Upper lobe of left lung (tissue), 6 donors: ENCODE results near the gene GNL1. TPM values are rescaled to one million over a fixed set of nuclear protein-coding genes. Genes with fewer than 3 reads are reported as not detected.

Source experiments
- ATAC-seq, 2 donors: fragments of 200-7000 bp; cut with Tn5 transposase; one replicate each; pipeline ENCODE4 v1.9.1; 2022; ENCODE audit warnings: mild to moderate bottlenecking in 2 of 2, moderate library complexity in 2 of 2; ENCODE audit not compliant: low FRiP score in 2 of 2
- DNase-seq, 2 donors: peaks; one replicate each; pipeline ENCODE4 v3.0.0-alpha.2; 2019 to 2020
- H3K27ac ChIP-seq, 4 donors: fragments of 200-600 bp; sonication (generic); one replicate each; pipeline ENCODE4 v1.5.1; 2016 to 2019
- H3K27me3 ChIP-seq, 4 donors: fragments of 200-600 bp; sonication (generic); one replicate each; pipeline ENCODE4 v1.5.1; 2017 to 2019
- H3K36me3 ChIP-seq, 4 donors: fragments of 200-600 bp; sonication (generic); one replicate each; pipeline ENCODE4 v1.5.1; 2016 to 2019
- H3K4me1 ChIP-seq, 4 donors: fragments of 200-600 bp; sonication (generic); one replicate each; pipeline ENCODE4 v1.5.1; 2018 to 2019
- H3K4me3 ChIP-seq, 4 donors: fragments of 200-600 bp; sonication (generic); one replicate each; pipeline ENCODE4 v1.5.1; 2017 to 2019; ENCODE audit warnings: mild to moderate bottlenecking in 2 of 4, moderate library complexity in 1 of 4
- H3K9me3 ChIP-seq, 4 donors: fragments of 200-600 bp; sonication (generic); one replicate each; pipeline ENCODE4 v1.5.1; 2018 to 2019
- CTCF ChIP-seq, 6 experiments: fragments of 450-650 bp in 4 of 6; fragments of 200-600 bp in 2 of 6; sonication (generic) in 2 of 6; IDR thresholded peaks; one replicate each; pipeline ENCODE4 v1.5.1; 2016 to 2019; ENCODE audit warnings: antibody characterized with exemption in 6 of 6
- EP300 ChIP-seq, 4 donors: sonication (generic); formaldehyde crosslinking; IDR thresholded peaks; one replicate each; pipeline ENCODE4 v1.5.1; 2017; ENCODE audit warnings: antibody characterized with exemption in 4 of 4, control low read depth in 2 of 4
- POLR2A ChIP-seq, 4 donors: fragments of 450-650 bp; IDR thresholded peaks; one replicate each; pipeline ENCODE4 v1.5.1; 2016 to 2017; ENCODE audit warnings: antibody characterized with exemption in 4 of 4, mild to moderate bottlenecking in 2 of 4
- POLR2AphosphoS5 ChIP-seq, 2 donors: sonication (generic); formaldehyde crosslinking; IDR thresholded peaks; one replicate each; pipeline ENCODE4 v1.5.1; 2017; ENCODE audit warnings: antibody characterized with exemption in 2 of 2
- WGBS, 2 donors: methylation state at CpG; one replicate each; pipeline ENCODE4 v1.1.5; 2017 to 2018; 5-methylcytosine and 5-hydroxymethylcytosine counted together
- total RNA-seq, 6 donors: library from RNA; depleted of rRNA in 4 of 6; stranded (reverse); fragments of >200 nt in 4 of 6; gene quantifications; one replicate each; pipeline versions ENCODE4 v1.1.0 to v1.2.1, GENCODE V29; 2016 to 2021
- donor health status: DM: no; HTN: no; CAD: no; lungs with moderate emphysema.
- donor health status: DM: no; HTN: yes; CAD: no; lungs with severe emphysema.

GNL1 gene
- total RNA-seq, 6 donors from 2014 or later, result 30.4 to 60.6 (median 51.2) TPM

- no peaks in the 10 kb centered on the region for H3K9me3 ChIP-seq
- no peaks in the 10 kb centered on the region for H3K27me3 ChIP-seq
- peaks cover 0 to 33% (median 17%) of the 10 kb centered on the region in 4 donors for H3K4me1 ChIP-seq
- TF ChIP-seq POLR2A (IDR thresholded peaks at IDR 0.05), result no peak
- TF ChIP-seq EP300 (IDR thresholded peaks at IDR 0.05), result no peak
- TF ChIP-seq CTCF (IDR thresholded peaks at IDR 0.05), result no peak
- no peak for TF ChIP-seq POLR2AphosphoS5 (IDR thresholded peaks at IDR 0.05)
- H3K4me3 ChIP-seq, result no peak overlapping the region
- peaks cover 13 to 75% (median 46%) of the 10 kb centered on the region in 4 donors for H3K36me3 ChIP-seq
- WGBS, 2 donors, result 90 to 91% methylated on average over 1 of the region's 1 CpG
- no peak for DNase-seq
- ATAC-seq, result no peak
- peak overlapping the region; percentile 39 to 73 (median 66) for H3K27ac ChIP-seq
These were observed 36.0 kb upstream of the GNL1 start for GRCh38 chr6:30592287-30592686.

- Histone ChIP-seq H3K27ac (peak overlapping the region; percentile 39 to 73 (median 66)), H3K27me3 (no peaks in the 10 kb centered on the region), H3K4me3 (no peak overlapping the region), H3K36me3 (peaks cover 21 to 88% (median 58%) of the 10 kb centered on the region in 4 donors), H3K4me1 (peaks cover 0 to 33% (median 16%) of the 10 kb centered on the region in 4 donors), H3K9me3 (no peaks in the 10 kb centered on the region)
- ATAC-seq, result peak; percentile 61 to 79
- DNase-seq, result peak in 1 of 2 donors; percentile 68
- 39 to 44% methylated on average over 1 of the region's 1 CpG for WGBS, 2 donors
- TF ChIP-seq CTCF (IDR thresholded peaks at IDR 0.05) (no peak), POLR2A (IDR thresholded peaks at IDR 0.05) (no peak), POLR2AphosphoS5 (IDR thresholded peaks at IDR 0.05) (no peak)
These were observed 34.7 kb upstream of the GNL1 start for GRCh38 chr6:30591008-30591407.

GRCh38 chr6:30590509-30590908 lies 34.2 kb upstream of the GNL1 start:
- Histone ChIP-seq H3K36me3 (peaks cover 26 to 92% (median 63%) of the 10 kb centered on the region in 4 donors), H3K9me3 (no peaks in the 10 kb centered on the region), H3K27ac (peak overlapping the region; percentile 39 to 73 (median 66)), H3K27me3 (no peaks in the 10 kb centered on the region), H3K4me3 (no peak overlapping the region), H3K4me1 (peaks cover 0 to 33% (median 16%) of the 10 kb centered on the region in 4 donors)
- WGBS, 2 donors, result 77 to 89% methylated on average over 5 to 8 of the region's 8 CpGs
- DNase-seq (no peak), ATAC-seq (peak in 1 of 2 donors; percentile 32)
- TF ChIP-seq POLR2AphosphoS5 (IDR thresholded peaks at IDR 0.05) (no peak), POLR2A (IDR thresholded peaks at IDR 0.05) (no peak), CTCF (IDR thresholded peaks at IDR 0.05) (no peak), EP300 (IDR thresholded peaks at IDR 0.05) (no peak)

GRCh38 chr6:30589754-30590358 lies 33.6 kb upstream of the GNL1 start:
- Histone ChIP-seq H3K27ac (peak overlapping the region; percentile 39 to 73 (median 66)), H3K4me3 (no peak overlapping the region), H3K9me3 (no peaks in the 10 kb centered on the region), H3K36me3 (peaks cover 33 to 93% (median 70%) of the 10 kb centered on the region in 4 donors), H3K4me1 (peaks cover 0 to 33% (median 16%) of the 10 kb centered on the region in 4 donors), H3K27me3 (no peaks in the 10 kb centered on the region)
- TF ChIP-seq CTCF (IDR thresholded peaks at IDR 0.05), result no peak
- no peak for TF ChIP-seq EP300 (IDR thresholded peaks at IDR 0.05)
- no peak for TF ChIP-seq POLR2A (IDR thresholded peaks at IDR 0.05)
- no peak for TF ChIP-seq POLR2AphosphoS5 (IDR thresholded peaks at IDR 0.05)
- WGBS, 2 donors, result 78 to 85% methylated on average over 9 to 15 of the region's 15 CpGs
- peak in 1 of 2 donors; percentile 55 for DNase-seq
- no peak for ATAC-seq

- H3K27me3 ChIP-seq, result no peaks in the 10 kb centered on the region
- no peaks in the 10 kb centered on the region for H3K4me1 ChIP-seq
- DNase-seq (no peak), ATAC-seq (no peak)
- H3K36me3 ChIP-seq, result peaks cover 74 to 100% (median 94%) of the 10 kb centered on the region in 4 donors
- no peak overlapping the region for H3K4me3 ChIP-seq
- H3K9me3 ChIP-seq, result no peaks in the 10 kb centered on the region
- no peak overlapping the region for H3K27ac ChIP-seq
- no peak for TF ChIP-seq POLR2A (IDR thresholded peaks at IDR 0.05)
- no peak for TF ChIP-seq POLR2AphosphoS5 (IDR thresholded peaks at IDR 0.05)
- no peak for TF ChIP-seq CTCF (IDR thresholded peaks at IDR 0.05)
- no peak for TF ChIP-seq EP300 (IDR thresholded peaks at IDR 0.05)
- WGBS, 2 donors, result 83 to 85% methylated on average over 5 of the region's 5 CpGs
These were observed 27.6 kb upstream of the GNL1 start for GRCh38 chr6:30583921-30584320.
